Psoas muscle (tissue), 8 donors: ENCODE measurements around the gene SCAANT1. TPM values are rescaled to one million over a fixed set of nuclear protein-coding genes. Genes with fewer than 3 reads are reported as not detected.

Experiments
- ATAC-seq, 4 donors: fragments of 200-7000 bp; cut with Tn5 transposase; one replicate each; pipeline ENCODE4 v1.9.1; 2020; ENCODE audit warnings: moderate library complexity in 3 of 4, mild to moderate bottlenecking in 2 of 4
- DNase-seq, 2 donors: peaks; one replicate each; pipeline ENCODE4 v3.0.0-alpha.2; 2020
- H3K27ac ChIP-seq: fragments of 200-600 bp; one replicate; pipeline ENCODE4 v1.8.0; 2022
- H3K27me3 ChIP-seq, 3 donors: fragments of 200-600 bp in 1 of 3; one replicate each; pipeline versions ENCODE4 v1.6.1 to v1.8.0; 2013 to 2022; ENCODE audit warnings: low read length in 2 of 3, mild to moderate bottlenecking in 2 of 3, moderate library complexity in 1 of 3; ENCODE audit not compliant: insufficient read depth in 3 of 3
- H3K36me3 ChIP-seq, 2 donors: fragments of 200-600 bp in 1 of 2; one replicate each; pipeline versions ENCODE4 v1.6.1 to v1.8.0; 2013 to 2022; ENCODE audit warnings: low read depth in 1 of 2, mild to moderate bottlenecking in 1 of 2, moderate library complexity in 1 of 2; ENCODE audit not compliant: insufficient read depth in 1 of 2
- H3K4me1 ChIP-seq: fragments of 200-600 bp; one replicate; pipeline ENCODE4 v1.8.0; 2022
- H3K4me3 ChIP-seq: fragments of 200-600 bp; one replicate; pipeline ENCODE4 v1.8.0; 2022; ENCODE audit warnings: mild to moderate bottlenecking
- H3K9me3 ChIP-seq: fragments of 200-600 bp; one replicate; pipeline ENCODE4 v1.8.0; 2022
- CTCF ChIP-seq: fragments of 200-600 bp; IDR thresholded peaks from one replicate; pipeline ENCODE4 v1.8.0; 2022; ENCODE audit warnings: antibody characterized with exemption
- WGBS, 3 donors: extraction: QIAGEN DNeasy Blood & Tissue Kit; methylation state at CpG; one replicate each; pipeline versions ENCODE4 v1.1.6 to v1.1.7; 2013; 5-methylcytosine and 5-hydroxymethylcytosine counted together
- intact Hi-C, 2 donors: fragments of 100-400 bp; cut with DNase I; formaldehyde crosslinking; loops; one replicate each; pipeline versions ENCODE4 v1.11.0 to v1.14.2; 2022
- polyA plus RNA-seq, 3 donors: library from polyadenylated mRNA; stranded (reverse); fragments of 200-250 nt; gene quantifications; one replicate each; pipeline ENCODE4 v1.2.3, GENCODE V29; 2013
- total RNA-seq, 4 donors: library from RNA; stranded (reverse); fragmentation: NEBNext Ultra II Directional in 2 of 4; extraction: Animal tissue kit (Norgen Biotek cat#: 25700) in 2 of 4; gene quantifications; one replicate each; pipeline versions ENCODE4 v1.2.1 to v1.2.4, GENCODE V29; 2021 to 2023
- donor health status: healthy with polysubstance abuse.
- donor health status: DM: no; HTN: no; CAD: no; lungs with moderate emphysema.
- donor health status: Bipolar disorder and iron deficiency.
- donor health status: healthy.
- donor health status: DM: yes; HTN: yes; CAD: no.
- donor health status: DM: no; HTN: no; CAD: no.
- donor health status: DM: no; HTN: no; CAD: no.
- donor health status: DM: yes; HTN: yes; CAD: no.

The SCAANT1 gene
- total and polyA plus RNA-seq, 7 donors = not detected

DNA sequence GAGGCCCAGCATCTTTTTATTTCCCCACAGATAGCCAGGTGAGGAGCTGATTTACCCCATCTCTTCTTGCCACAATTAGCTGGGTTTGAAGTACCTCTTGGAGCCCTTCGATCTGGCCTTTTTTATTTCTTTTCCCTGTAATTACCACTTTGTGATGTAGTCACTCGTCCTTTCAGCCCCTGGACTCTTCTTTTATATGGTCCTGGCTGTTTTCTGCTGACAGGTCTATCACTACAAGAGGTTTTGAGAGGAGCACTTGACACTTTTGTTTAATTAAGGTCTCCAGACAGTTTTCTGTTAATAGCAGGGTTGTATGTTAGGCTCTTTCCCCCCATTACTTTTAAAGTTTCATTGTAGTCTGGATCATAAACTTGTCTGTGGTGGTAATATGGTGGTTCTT, 36.7 kb downstream of the SCAANT1 start:
- peaks cover 57% of the 10 kb centered on the region for H3K4me1 ChIP-seq
- no peak overlapping the region for H3K4me3 ChIP-seq
- intact Hi-C loops = no loop called here
- no peaks in the 10 kb centered on the region for H3K36me3 ChIP-seq
- DNase-seq (no peak), ATAC-seq (no peak)
- H3K9me3 ChIP-seq = no peaks in the 10 kb centered on the region
- 84 to 89% (median 87%) methylated on average over 2 of the region's 2 CpGs for WGBS, 3 donors
- no peaks in the 10 kb centered on the region for H3K27me3 ChIP-seq
- no peak for TF ChIP-seq CTCF
- no peak overlapping the region for H3K27ac ChIP-seq

DNA sequence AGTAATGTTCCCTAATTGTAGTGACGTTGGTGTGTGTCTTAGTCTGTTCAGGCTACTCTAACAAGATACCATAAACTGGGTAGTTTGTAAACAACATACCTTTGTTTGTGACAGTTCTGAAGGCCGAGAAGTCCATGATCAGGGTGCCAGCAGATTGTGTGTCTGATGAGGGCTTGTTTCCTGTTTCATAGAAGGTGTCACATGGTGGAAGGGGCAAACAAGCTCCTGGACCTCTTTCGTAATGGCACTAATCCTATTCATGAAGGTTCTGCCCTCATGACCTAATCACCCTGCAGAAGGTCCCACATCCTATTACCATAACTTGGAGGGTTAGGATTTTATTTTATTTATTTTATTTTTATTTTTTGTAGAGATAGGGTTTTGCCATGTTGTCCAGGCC, 37.4 kb downstream of the SCAANT1 start:
- intact Hi-C loops = no loop called here
- Histone ChIP-seq H3K36me3 (no peaks in the 10 kb centered on the region), H3K27ac (no peak overlapping the region), H3K27me3 (no peaks in the 10 kb centered on the region), H3K9me3 (no peaks in the 10 kb centered on the region), H3K4me1 (peaks cover 63% of the 10 kb centered on the region), H3K4me3 (no peak overlapping the region)
- 46 to 78% (median 52%) methylated on average over 3 of the region's 3 CpGs for WGBS, 3 donors
- DNase-seq = no peak
- ATAC-seq = no peak
- no peak for TF ChIP-seq CTCF

DNA sequence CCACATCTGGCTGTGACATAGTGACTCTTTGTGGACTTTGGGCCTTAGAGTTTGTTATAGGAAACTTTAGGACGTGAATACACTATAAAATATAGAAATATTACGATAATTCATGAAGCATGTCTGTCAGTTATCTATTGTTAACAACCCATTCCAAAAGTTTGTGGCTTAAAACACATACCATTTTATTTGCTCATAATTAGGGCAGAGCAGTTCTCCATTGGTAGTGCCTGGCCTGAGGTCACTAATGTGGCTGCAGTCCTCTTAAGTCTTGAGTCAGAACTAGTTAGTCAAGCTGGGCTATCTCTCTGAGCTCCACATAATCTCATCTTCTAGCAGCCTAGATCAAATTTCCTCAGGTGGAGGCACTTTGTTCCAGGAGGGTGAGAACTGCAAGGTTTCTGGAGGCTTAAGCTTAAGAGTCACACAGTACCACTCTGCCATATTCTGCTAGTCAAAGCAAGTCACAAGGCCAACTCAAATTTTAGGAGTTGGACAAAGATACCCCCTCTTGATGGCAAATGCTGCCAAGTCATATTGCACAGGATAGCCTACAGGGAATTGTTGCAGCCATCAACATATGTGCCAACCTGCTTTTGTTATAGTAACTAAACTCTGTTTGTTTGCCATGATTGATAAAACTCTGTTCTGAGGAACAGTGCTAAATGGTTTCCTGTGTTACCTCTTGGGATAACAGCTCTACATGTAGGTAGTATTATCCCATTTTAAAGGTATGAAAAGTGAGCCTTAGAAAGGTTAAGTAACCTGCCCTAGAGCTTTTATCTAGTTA, 39.9 kb downstream of the SCAANT1 start:
- intact Hi-C loops = no loop called here
- Histone ChIP-seq H3K4me1 (peaks cover 49% of the 10 kb centered on the region), H3K27ac (no peak overlapping the region), H3K4me3 (no peak overlapping the region), H3K9me3 (no peaks in the 10 kb centered on the region), H3K27me3 (no peaks in the 10 kb centered on the region), H3K36me3 (no peaks in the 10 kb centered on the region)
- TF ChIP-seq CTCF = no peak
- no peak for DNase-seq
- 95 to 99% (median 96%) methylated on average over 2 of the region's 2 CpGs for WGBS, 3 donors
- peak in 3 of 4 donors; percentile 54 to 70 (median 63) for ATAC-seq

DNA sequence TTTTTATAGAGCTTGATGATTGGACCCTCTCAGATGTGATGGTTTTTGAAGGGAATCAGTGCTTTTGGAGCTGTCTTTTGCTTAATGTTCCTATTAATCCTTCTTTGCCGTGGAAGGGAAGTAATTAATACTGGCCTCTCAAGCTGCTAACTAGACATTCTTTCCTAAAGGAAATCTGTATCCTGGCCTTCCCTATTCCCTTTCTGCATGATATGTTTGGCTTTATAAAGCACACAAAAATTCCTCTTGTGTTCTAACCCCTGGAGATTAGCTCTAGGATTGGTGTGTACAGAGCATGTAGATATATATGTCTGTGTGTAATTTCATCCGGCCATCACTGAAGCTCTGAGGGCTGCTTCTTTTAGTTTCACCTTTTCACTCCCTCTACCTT, 41.6 kb downstream of the SCAANT1 start:
- Histone ChIP-seq H3K9me3 (no peaks in the 10 kb centered on the region), H3K27me3 (no peaks in the 10 kb centered on the region), H3K27ac (no peak overlapping the region), H3K36me3 (peaks cover 0 to 8% of the 10 kb centered on the region in 2 donors), H3K4me1 (peaks cover 36% of the 10 kb centered on the region), H3K4me3 (no peak overlapping the region)
- no peak for ATAC-seq
- TF ChIP-seq CTCF = no peak
- no peak for DNase-seq
- 27 to 40% (median 37%) methylated on average over 2 of the region's 2 CpGs for WGBS, 3 donors
- intact Hi-C loops = no loop called here
